Activated naive CD4-positive, alpha-beta T cell treated with anti-CD3 and anti-CD28 coated beads for 36 hours (primary cell): ENCODE measurements around the gene ZDHHC18. TPM values are rescaled to one million over a fixed set of nuclear protein-coding genes. Genes with fewer than 3 reads are reported as not detected.

Source experiments
- CTCF ChIA-PET: fragments of 350-600 bp; sonication (Branson Sonifier 250); formaldehyde crosslinking; loops from one replicate; lab custom pipeline; 2021; ENCODE audit warnings: antibody characterized with exemption; lab: Charles Lee
- DNase-seq: peaks from one replicate; pipeline ENCODE4 v3.0.0-alpha.2; 2020
- H3K27ac Mint-ChIP-seq: one replicate; pipeline ENCODE4 v1.8.0; 2021; ENCODE audit warnings: mild to moderate bottlenecking, mixed read lengths
- H3K27me3 Mint-ChIP-seq: one replicate; pipeline ENCODE4 v1.8.0; 2021; ENCODE audit warnings: low read depth, mixed read lengths
- H3K36me3 Mint-ChIP-seq: one replicate; pipeline ENCODE4 v1.8.0; 2021; ENCODE audit warnings: low read depth, mixed read lengths
- H3K4me1 Mint-ChIP-seq: one replicate; pipeline ENCODE4 v1.8.0; 2021; ENCODE audit warnings: low read depth, mixed read lengths
- H3K4me3 Mint-ChIP-seq: one replicate; pipeline ENCODE4 v1.8.0; 2021; ENCODE audit warnings: mild to moderate bottlenecking, moderate library complexity, mixed read lengths
- H3K9me3 Mint-ChIP-seq: one replicate; pipeline ENCODE4 v1.8.0; 2021; ENCODE audit warnings: mixed read lengths
- intact Hi-C: fragments of 100-400 bp; cut with micrococcal nuclease; formaldehyde crosslinking; loops from one replicate; pipeline ENCODE4 v1.15.1; 2023
- total RNA-seq, 2 experiments: library from RNA; stranded (reverse); gene quantifications; one replicate each; pipeline ENCODE4 v1.2.3, GENCODE V29; 2021

The ZDHHC18 gene
- total RNA-seq, 2 experiments from 2014 or later, result 37.3 to 39.0 TPM

- Mint-ChIP-seq H3K27ac (peak overlapping the region; percentile 97), H3K27me3 (no peaks in the 10 kb centered on the region), H3K9me3 (no peaks in the 10 kb centered on the region), H3K4me3 (peak overlapping the region; percentile 83), H3K4me1 (peaks cover 53% of the 10 kb centered on the region), H3K36me3 (peaks cover 10% of the 10 kb centered on the region)
- DNase-seq, result peak; percentile 48
- CTCF ChIA-PET, result interaction anchor here (0.6 to 5.6 kb wide), 7 partner anchors 14 to 184 kb away, joined by 3 to 178 read pairs (median 6); no protein-coding TSS in a partner anchor
- intact Hi-C loops, result loop anchor here (2.0 to 5.0 kb wide), 3 partner anchors 16 to 469 kb away; partner anchors contain the start of gene CD52
These were observed 39.8 kb upstream of the ZDHHC18 start for GRCh38 chr1:26786437-26787380.

GRCh38 chr1:26787381-26787705, 39.1 kb upstream of the ZDHHC18 start:
- Mint-ChIP-seq H3K36me3 (peaks cover 9% of the 10 kb centered on the region), H3K4me1 (peaks cover 54% of the 10 kb centered on the region), H3K4me3 (peak overlapping the region; percentile 83), H3K27me3 (no peaks in the 10 kb centered on the region), H3K27ac (peak overlapping the region; percentile 97), H3K9me3 (no peaks in the 10 kb centered on the region)
- CTCF ChIA-PET, result interaction anchor here (1.0 to 5.6 kb wide), 7 partner anchors 13 to 185 kb away, joined by 3 to 178 read pairs (median 35); partner anchors contain the start of gene ARID1A
- intact Hi-C loops, result loop anchor here (2.0 to 5.0 kb wide), 3 partner anchors 17 to 470 kb away; partner anchors contain the start of gene CD52
- peak; percentile 83 for DNase-seq

GRCh38 chr1:26787706-26788514, 38.6 kb upstream of the ZDHHC18 start, which contains the start of gene PIGV:
Gene PIGV, plus strand, starts transcription at chr1:26787950. Its CDS starts 2,866 bp downstream, at chr1:26790816.
- DNase-seq, result peak; percentile 87
- Mint-ChIP-seq H3K27me3 (no peaks in the 10 kb centered on the region), H3K9me3 (no peaks in the 10 kb centered on the region), H3K36me3 (peaks cover 12% of the 10 kb centered on the region), H3K4me1 (peaks cover 58% of the 10 kb centered on the region), H3K27ac (peak within 1 kb of the TSS; percentile 97), H3K4me3 (peak within 1 kb of the TSS; percentile 83)
- intact Hi-C loops, result loop anchor here (1.0 to 5.0 kb wide), 5 partner anchors 17 to 471 kb away; partner anchors contain the start of genes CD52 and HMGN2
- CTCF ChIA-PET, result interaction anchor here (0.6 to 5.6 kb wide), 24 partner anchors 9 to 288 kb away, joined by 3 to 178 read pairs (median 7); partner anchors contain the start of gene ARID1A

- Mint-ChIP-seq H3K4me1 (peaks cover 58% of the 10 kb centered on the region), H3K36me3 (peaks cover 18% of the 10 kb centered on the region), H3K27me3 (no peaks in the 10 kb centered on the region), H3K4me3 (peak overlapping the region; percentile 83), H3K9me3 (no peaks in the 10 kb centered on the region), H3K27ac (peak overlapping the region; percentile 97)
- intact Hi-C loops, result loop anchor here (1.0 to 5.0 kb wide), 3 partner anchors 244 to 471 kb away; partner anchors contain the start of genes CD52 and HMGN2
- DNase-seq, result peak; percentile 50
- CTCF ChIA-PET, result interaction anchor here (0.6 to 5.6 kb wide), 33 partner anchors 10 to 289 kb away, joined by 3 to 178 read pairs (median 6); partner anchors contain the start of gene ARID1A
These were observed 38.0 kb upstream of the ZDHHC18 start for GRCh38 chr1:26788515-26788785.

- H3K36me3 Mint-ChIP-seq, result peaks cover 21% of the 10 kb centered on the region
- H3K27ac Mint-ChIP-seq, result peak overlapping the region; percentile 97
- H3K4me1 Mint-ChIP-seq, result peaks cover 58% of the 10 kb centered on the region
- no peaks in the 10 kb centered on the region for H3K27me3 Mint-ChIP-seq
- peak overlapping the region; percentile 83 for H3K4me3 Mint-ChIP-seq
- intact Hi-C loops, result loop anchor here (1.0 to 5.0 kb wide), 11 partner anchors 8 to 472 kb away; partner anchors contain the start of genes CD52 and HMGN2
- CTCF ChIA-PET, result interaction anchor here (0.6 to 5.6 kb wide), 35 partner anchors 10 to 289 kb away, joined by 3 to 178 read pairs (median 6); partner anchors contain the start of gene ARID1A
- no peaks in the 10 kb centered on the region for H3K9me3 Mint-ChIP-seq
- peak; percentile 97 for DNase-seq
These were observed 37.5 kb upstream of the ZDHHC18 start for GRCh38 chr1:26788836-26789611.

GRCh38 chr1:26789612-26789865, 36.9 kb upstream of the ZDHHC18 start:
- CTCF ChIA-PET, result interaction anchor here (0.6 to 5.6 kb wide), 25 partner anchors 10 to 250 kb away, joined by 3 to 178 read pairs (median 6); partner anchors contain the start of gene ARID1A
- H3K27ac Mint-ChIP-seq, result peak overlapping the region; percentile 97
- H3K27me3 Mint-ChIP-seq, result no peaks in the 10 kb centered on the region
- H3K36me3 Mint-ChIP-seq, result peaks cover 22% of the 10 kb centered on the region
- peak overlapping the region; percentile 83 for H3K4me3 Mint-ChIP-seq
- intact Hi-C loops, result loop anchor here (1.0 to 5.0 kb wide), 10 partner anchors 8 to 472 kb away; partner anchors contain the start of gene CD52
- peaks cover 58% of the 10 kb centered on the region for H3K4me1 Mint-ChIP-seq
- DNase-seq, result no peak
- H3K9me3 Mint-ChIP-seq, result no peaks in the 10 kb centered on the region

- Mint-ChIP-seq H3K9me3 (no peaks in the 10 kb centered on the region), H3K4me1 (peaks cover 54% of the 10 kb centered on the region), H3K27ac (peak overlapping the region; percentile 97), H3K4me3 (peak overlapping the region; percentile 83), H3K27me3 (no peaks in the 10 kb centered on the region), H3K36me3 (peaks cover 26% of the 10 kb centered on the region)
- intact Hi-C loops, result loop anchor here (1.0 to 5.0 kb wide), 15 partner anchors 9 to 473 kb away; partner anchors contain the start of gene CD52
- peak; percentile 46 for DNase-seq
- CTCF ChIA-PET, result interaction anchor here (0.6 to 5.6 kb wide), 25 partner anchors 9 to 250 kb away, joined by 3 to 178 read pairs (median 8); partner anchors contain the start of gene ARID1A
These were observed 36.6 kb upstream of the ZDHHC18 start for GRCh38 chr1:26789931-26790330.

- peaks cover 27% of the 10 kb centered on the region for H3K36me3 Mint-ChIP-seq
- H3K9me3 Mint-ChIP-seq, result no peaks in the 10 kb centered on the region
- CTCF ChIA-PET, result interaction anchor here (0.6 to 5.6 kb wide), 22 partner anchors 9 to 364 kb away, joined by 3 to 178 read pairs (median 6); partner anchors contain the start of genes ARID1A and SLC9A1
- intact Hi-C loops, result loop anchor here (1.0 to 2.0 kb wide), 5 partner anchors 10 to 208 kb away; no protein-coding TSS in a partner anchor
- no peaks in the 10 kb centered on the region for H3K27me3 Mint-ChIP-seq
- H3K4me1 Mint-ChIP-seq, result peaks cover 49% of the 10 kb centered on the region
- peak overlapping the region; percentile 97 for H3K27ac Mint-ChIP-seq
- H3K4me3 Mint-ChIP-seq, result peak overlapping the region; percentile 83
- DNase-seq, result peak; percentile 70
These were observed 35.9 kb upstream of the ZDHHC18 start for GRCh38 chr1:26790551-26790953.

GRCh38 chr1:26791148-26791547, 35.3 kb upstream of the ZDHHC18 start:
- Mint-ChIP-seq H3K9me3 (no peaks in the 10 kb centered on the region), H3K4me1 (peaks cover 43% of the 10 kb centered on the region), H3K4me3 (peak overlapping the region; percentile 56), H3K27me3 (no peaks in the 10 kb centered on the region), H3K27ac (peak overlapping the region; percentile 97), H3K36me3 (peaks cover 27% of the 10 kb centered on the region)
- CTCF ChIA-PET, result interaction anchor here (0.7 to 5.6 kb wide), 16 partner anchors 8 to 304 kb away, joined by 3 to 178 read pairs (median 12); partner anchors contain the start of gene ARID1A
- intact Hi-C loops, result loop anchor here (2.0 kb wide), 1 partner anchor 20 kb away; no protein-coding TSS in a partner anchor
- DNase-seq, result no peak

- peak overlapping the region; percentile 56 for H3K4me3 Mint-ChIP-seq
- CTCF ChIA-PET, result interaction anchor here (0.7 to 5.6 kb wide), 7 partner anchors 7 to 208 kb away, joined by 3 to 178 read pairs (median 35); partner anchors contain the start of gene ARID1A
- no peak for DNase-seq
- H3K27ac Mint-ChIP-seq, result peak overlapping the region; percentile 33
- no peaks in the 10 kb centered on the region for H3K27me3 Mint-ChIP-seq
- H3K4me1 Mint-ChIP-seq, result peaks cover 38% of the 10 kb centered on the region
- no peaks in the 10 kb centered on the region for H3K9me3 Mint-ChIP-seq
- intact Hi-C loops, result loop anchor here (2.0 kb wide), 1 partner anchor 19 kb away; no protein-coding TSS in a partner anchor
- peaks cover 27% of the 10 kb centered on the region for H3K36me3 Mint-ChIP-seq
These were observed 34.9 kb upstream of the ZDHHC18 start for GRCh38 chr1:26791626-26792025.
